Astrocyte (in vitro differentiated cells and primary cell): ENCODE results near the gene UGT1A7.

ENCODE experiments used
- EZH2 ChIP-seq: IDR thresholded peaks from 2 replicates; pipeline ENCODE4 v1.6.1; 2012; ENCODE audit warnings: mild to moderate bottlenecking, low read length, inconsistent platforms; ENCODE audit not compliant: insufficient read depth
- TF ChIP-seq, protein P1 (sequence below): IDR thresholded peaks from 2 replicates; pipeline ENCODE4 v1.5.1; 2011; ENCODE audit warnings: low read depth, mild to moderate bottlenecking, inconsistent platforms, low read length, moderate library complexity; ENCODE audit not compliant: insufficient read depth

DNA sequence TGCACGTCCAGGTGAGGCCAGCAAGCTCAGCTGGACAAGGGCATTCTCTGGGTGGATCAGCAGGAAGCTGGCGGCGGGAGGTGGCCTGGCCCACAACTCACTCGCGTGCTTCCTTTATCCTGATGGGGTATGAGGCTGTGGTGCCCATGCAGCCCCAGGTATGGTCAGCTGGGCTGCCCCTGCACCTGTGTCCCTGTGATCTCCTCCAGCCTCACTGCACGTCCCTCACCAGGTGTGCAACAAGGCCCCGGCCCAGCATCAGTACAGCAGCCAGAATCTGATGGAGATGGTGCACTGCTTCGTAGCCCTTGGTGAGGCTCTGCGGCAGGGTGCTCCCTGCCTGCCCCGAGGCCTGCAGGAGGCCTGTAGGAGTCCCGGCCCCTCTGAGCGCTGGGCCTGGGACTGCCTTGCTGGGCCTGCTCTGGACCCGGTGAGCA is 114.1 kb downstream of the UGT1A7 start:
- TF ChIP-seq, protein P1, sequence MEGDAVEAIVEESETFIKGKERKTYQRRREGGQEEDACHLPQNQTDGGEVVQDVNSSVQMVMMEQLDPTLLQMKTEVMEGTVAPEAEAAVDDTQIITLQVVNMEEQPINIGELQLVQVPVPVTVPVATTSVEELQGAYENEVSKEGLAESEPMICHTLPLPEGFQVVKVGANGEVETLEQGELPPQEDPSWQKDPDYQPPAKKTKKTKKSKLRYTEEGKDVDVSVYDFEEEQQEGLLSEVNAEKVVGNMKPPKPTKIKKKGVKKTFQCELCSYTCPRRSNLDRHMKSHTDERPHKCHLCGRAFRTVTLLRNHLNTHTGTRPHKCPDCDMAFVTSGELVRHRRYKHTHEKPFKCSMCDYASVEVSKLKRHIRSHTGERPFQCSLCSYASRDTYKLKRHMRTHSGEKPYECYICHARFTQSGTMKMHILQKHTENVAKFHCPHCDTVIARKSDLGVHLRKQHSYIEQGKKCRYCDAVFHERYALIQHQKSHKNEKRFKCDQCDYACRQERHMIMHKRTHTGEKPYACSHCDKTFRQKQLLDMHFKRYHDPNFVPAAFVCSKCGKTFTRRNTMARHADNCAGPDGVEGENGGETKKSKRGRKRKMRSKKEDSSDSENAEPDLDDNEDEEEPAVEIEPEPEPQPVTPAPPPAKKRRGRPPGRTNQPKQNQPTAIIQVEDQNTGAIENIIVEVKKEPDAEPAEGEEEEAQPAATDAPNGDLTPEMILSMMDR: no peak
- TF ChIP-seq EZH2: no peak
